ENCODE results near the gene EYA3.

The EYA3 gene

DNA sequence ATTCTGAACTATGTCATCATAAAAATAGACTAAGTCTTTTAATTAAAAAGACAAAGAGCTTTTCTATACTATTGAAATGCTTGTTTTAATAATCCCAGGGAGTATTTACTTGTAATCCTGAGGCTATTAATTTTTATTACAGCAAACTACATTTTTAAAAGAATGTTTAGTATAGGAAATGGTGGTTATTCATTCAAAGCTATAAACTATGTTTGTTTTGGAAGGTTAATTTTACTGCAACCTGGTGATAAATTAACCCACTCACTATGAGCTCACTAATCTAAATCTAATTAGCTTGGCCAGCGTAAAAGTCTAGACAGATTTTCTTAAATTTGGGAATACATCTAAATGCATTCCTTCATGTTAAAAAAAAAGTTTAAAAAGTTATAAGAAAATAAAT is 13.8 kb upstream of the EYA3 start:
- DNase-seq (ENCODE audit: low read depth), result no peak
- H3K4me3 ChIP-seq (replicated peaks; ENCODE audit: low read depth, low read length), result no peak overlapping the region
- TF ChIP-seq, protein P1, sequence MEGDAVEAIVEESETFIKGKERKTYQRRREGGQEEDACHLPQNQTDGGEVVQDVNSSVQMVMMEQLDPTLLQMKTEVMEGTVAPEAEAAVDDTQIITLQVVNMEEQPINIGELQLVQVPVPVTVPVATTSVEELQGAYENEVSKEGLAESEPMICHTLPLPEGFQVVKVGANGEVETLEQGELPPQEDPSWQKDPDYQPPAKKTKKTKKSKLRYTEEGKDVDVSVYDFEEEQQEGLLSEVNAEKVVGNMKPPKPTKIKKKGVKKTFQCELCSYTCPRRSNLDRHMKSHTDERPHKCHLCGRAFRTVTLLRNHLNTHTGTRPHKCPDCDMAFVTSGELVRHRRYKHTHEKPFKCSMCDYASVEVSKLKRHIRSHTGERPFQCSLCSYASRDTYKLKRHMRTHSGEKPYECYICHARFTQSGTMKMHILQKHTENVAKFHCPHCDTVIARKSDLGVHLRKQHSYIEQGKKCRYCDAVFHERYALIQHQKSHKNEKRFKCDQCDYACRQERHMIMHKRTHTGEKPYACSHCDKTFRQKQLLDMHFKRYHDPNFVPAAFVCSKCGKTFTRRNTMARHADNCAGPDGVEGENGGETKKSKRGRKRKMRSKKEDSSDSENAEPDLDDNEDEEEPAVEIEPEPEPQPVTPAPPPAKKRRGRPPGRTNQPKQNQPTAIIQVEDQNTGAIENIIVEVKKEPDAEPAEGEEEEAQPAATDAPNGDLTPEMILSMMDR (IDR thresholded peaks at IDR 0.05; ENCODE audit: low read length, missing control alignments), result no peak

DNA sequence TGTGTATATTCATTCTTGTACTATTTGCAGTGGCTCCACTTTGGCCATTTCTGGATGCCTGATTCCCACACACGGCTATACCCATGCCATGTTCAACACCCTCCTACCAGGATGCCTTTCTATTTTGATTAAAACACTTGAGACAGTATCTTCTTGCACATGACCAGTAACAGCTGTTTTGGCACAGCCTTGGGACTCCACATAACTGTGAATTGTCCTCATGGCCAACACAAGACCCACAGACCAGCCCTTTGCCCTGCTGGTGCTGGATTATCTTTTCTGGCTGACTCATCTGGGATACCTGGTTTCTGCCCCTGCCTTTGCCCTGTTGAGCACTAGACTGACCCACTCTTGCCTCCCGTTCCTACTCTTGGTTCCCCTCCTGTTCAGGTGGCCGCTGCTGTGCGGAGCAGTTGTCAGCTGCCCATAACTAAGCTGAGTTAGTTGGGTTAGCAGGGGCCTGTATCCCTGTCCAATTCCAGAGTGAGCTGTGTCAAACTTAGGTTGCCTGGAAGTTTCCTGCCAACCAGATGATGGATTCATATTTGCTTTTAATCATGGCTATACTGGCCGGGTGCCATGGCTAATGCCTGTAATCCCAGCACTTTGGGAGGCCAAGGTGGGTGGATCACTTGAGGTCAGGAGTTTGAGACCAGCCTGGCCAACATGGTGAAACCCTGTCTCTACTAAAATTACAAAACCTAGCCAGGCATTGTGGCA is 10.8 kb upstream of the EYA3 start:
- DNase-seq (ENCODE audit: low read depth), result no peak
- TF ChIP-seq, protein P1 (IDR thresholded peaks at IDR 0.05; ENCODE audit: low read length, missing control alignments), result no peak
- H3K4me3 ChIP-seq (replicated peaks; ENCODE audit: low read depth, low read length), result no peak overlapping the region

- TF ChIP-seq, protein P1 (IDR thresholded peaks at IDR 0.05; ENCODE audit: low read length, missing control alignments), result no peak
- H3K4me3 ChIP-seq (replicated peaks; ENCODE audit: low read depth, low read length), result no peak overlapping the region
- DNase-seq (ENCODE audit: low read depth), result no peak
These were observed 8.7 kb upstream of the EYA3 start for GRCh38 chr1:28097100-28097472.

GRCh38 chr1:28096210-28097099 is 8.0 kb upstream of the EYA3 start:
- TF ChIP-seq, protein P1 (IDR thresholded peaks at IDR 0.05; ENCODE audit: low read length, missing control alignments), result no peak
- no peak for DNase-seq (ENCODE audit: low read depth)

DNA sequence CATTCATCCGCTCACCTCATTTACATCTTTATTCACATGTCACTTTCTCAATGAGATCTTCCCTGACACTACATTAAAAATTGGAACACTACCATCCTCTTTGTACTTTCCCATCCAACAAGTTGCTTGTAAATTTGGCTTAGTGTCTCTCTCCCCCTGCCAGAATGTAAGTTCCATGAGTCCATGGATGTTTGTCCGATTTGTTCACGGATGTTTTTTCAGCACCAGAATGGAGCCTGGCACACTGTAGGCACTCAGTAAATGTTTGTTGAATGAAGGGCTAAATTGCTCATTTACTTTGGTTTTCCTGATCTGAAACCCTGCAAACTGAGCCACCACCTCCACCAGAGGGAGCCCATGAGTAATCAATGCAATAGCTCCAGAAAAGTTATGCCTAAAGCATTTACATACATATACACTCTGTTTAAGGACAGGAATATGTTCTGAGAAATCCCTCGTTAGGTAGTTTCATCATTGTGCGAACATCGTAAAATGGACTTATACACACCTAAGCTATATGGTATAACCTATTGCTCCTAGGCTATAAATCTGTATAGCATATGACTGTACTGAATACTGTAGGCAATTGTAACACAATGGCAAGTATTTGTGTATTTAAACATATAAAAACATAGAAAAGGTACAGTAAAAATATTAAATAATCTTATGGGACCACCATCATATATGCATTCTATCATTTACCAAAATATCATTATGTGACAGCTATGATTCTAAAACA is 2.8 kb upstream of the EYA3 start:
- TF ChIP-seq, protein P1 (IDR thresholded peaks at IDR 0.05; ENCODE audit: low read length, missing control alignments), result peak; percentile 85
- H3K4me3 ChIP-seq (replicated peaks; ENCODE audit: low read depth, low read length), result no peak overlapping the region
- DNase-seq (ENCODE audit: low read depth), result peak; percentile 76

More at GRCh38 chr1:28096210-28097099, 8.0 kb upstream of the EYA3 start:
- no peak overlapping the region for H3K4me3 ChIP-seq (replicated peaks; ENCODE audit: low read depth, low read length)

DNA sequence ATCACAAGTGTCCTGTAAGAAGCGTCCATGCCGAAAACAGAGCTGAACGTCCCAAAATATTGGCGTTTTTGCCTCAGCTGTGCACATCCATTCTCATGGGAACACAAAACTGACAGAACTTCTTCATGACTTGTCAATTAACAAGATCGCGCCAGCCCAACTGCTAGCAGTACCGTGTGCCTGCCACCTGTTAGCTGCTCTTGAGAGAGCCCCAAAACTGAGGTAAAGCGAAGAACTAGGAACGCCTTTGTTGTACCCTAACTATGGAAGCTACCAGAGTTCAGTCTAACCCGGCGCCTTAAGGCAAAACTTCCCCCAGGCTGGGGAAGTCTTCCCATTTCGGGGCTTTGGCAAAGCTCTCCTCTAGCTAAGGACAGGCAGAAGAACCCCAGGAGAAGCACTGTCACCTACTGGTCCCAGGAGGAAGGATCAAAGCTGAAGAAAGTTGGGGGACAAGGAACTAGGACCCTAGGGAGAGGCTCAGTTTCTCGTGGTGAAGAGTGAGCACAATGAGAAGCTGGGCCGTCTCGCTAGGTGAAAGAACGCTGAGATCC is 719 bp downstream of the EYA3 start:
- peak; percentile 16 for DNase-seq (ENCODE audit: low read depth)
- peak overlapping the region; percentile 84 for H3K4me3 ChIP-seq (replicated peaks; ENCODE audit: low read depth, low read length)
- TF ChIP-seq, protein P1 (IDR thresholded peaks at IDR 0.05; ENCODE audit: low read length, missing control alignments), result peak; percentile 20

Data from fibroblast of pulmonary artery (primary cell).